Erythroblast (primary cell): ENCODE data around the gene OR52E6.

Source experiments
- GATA1 ChIP-seq: IDR thresholded peaks from 2 replicates; pipeline ENCODE4 v1.6.1; 2011; ENCODE audit warnings: low read depth, mild to moderate bottlenecking, control low read depth, low read length, moderate library complexity
- POLR2A ChIP-seq: IDR thresholded peaks from 2 replicates; pipeline ENCODE4 v1.6.1; 2011; ENCODE audit warnings: mild to moderate bottlenecking, low read length

- TF ChIP-seq POLR2A = no peak
- no peak for TF ChIP-seq GATA1
Measured at GRCh38 chr11:5809905-5810795, 31.5 kb downstream of the OR52E6 start.
